Measurements from ENCODE around the gene E2F2.

DNA sequence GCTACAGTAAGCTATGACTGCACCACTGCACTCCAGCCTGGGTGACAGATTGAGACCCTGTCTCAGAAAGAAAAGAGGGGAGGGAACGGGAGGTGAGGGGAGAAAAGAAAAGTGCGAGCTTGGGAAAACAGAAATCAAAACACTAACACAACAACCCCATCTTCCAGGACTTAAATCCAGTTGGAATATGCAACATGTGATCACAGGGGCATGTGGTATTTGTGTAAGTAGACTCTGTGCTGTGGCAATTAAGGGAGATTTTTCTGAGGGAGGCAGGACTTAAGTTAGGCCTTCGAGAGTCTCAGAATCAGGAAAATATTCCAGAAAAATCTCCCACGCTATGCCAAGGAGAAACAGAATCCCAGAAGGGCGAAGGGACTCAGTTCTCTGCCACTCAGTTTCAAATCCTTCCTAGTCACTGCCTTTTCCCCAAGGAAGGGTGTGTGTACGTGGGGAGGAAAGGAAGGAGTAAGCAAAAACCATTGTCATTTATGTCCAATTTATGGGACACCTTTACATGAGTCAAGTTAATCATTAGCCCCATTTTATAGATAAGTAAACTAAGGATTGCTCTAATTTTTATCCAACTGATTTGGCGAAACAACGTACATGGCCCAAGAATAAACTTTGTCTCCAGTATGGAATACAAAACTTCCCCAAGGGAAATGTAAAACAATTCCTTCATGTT lies 16.0 kb upstream of the E2F2 start:
- TF ChIP-seq EZH2 (IDR thresholded peaks at IDR 0.05; ENCODE audit: low read depth, unreplicated experiment) (no peak), REST (IDR thresholded peaks at IDR 0.05; ENCODE audit: unreplicated experiment) (no peak), JUNB (IDR thresholded peaks at IDR 0.05; ENCODE audit: unreplicated experiment) (no peak), CREB1 (CRISPR knock-in tag; IDR thresholded peaks at IDR 0.05; ENCODE audit: low read depth) (no peak), POLR2AphosphoS5 (IDR thresholded peaks at IDR 0.05; ENCODE audit: low read depth) (no peak), STAT1 (IDR thresholded peaks at IDR 0.05; ENCODE audit: unreplicated experiment) (no peak), EZH2phosphoT487 (IDR thresholded peaks at IDR 0.05; ENCODE audit: unreplicated experiment) (no peak), ZNF114 (CRISPR knock-in tag; IDR thresholded peaks at IDR 0.05) (no peak), ETS1 (IDR thresholded peaks at IDR 0.05) (no peak), NANOG (IDR thresholded peaks at IDR 0.05; ENCODE audit: borderline replicate concordance) (no peak), ZNF331 (CRISPR knock-in tag; IDR thresholded peaks at IDR 0.05; ENCODE audit: low read depth) (no peak)
- TF ChIP-seq, protein P1, sequence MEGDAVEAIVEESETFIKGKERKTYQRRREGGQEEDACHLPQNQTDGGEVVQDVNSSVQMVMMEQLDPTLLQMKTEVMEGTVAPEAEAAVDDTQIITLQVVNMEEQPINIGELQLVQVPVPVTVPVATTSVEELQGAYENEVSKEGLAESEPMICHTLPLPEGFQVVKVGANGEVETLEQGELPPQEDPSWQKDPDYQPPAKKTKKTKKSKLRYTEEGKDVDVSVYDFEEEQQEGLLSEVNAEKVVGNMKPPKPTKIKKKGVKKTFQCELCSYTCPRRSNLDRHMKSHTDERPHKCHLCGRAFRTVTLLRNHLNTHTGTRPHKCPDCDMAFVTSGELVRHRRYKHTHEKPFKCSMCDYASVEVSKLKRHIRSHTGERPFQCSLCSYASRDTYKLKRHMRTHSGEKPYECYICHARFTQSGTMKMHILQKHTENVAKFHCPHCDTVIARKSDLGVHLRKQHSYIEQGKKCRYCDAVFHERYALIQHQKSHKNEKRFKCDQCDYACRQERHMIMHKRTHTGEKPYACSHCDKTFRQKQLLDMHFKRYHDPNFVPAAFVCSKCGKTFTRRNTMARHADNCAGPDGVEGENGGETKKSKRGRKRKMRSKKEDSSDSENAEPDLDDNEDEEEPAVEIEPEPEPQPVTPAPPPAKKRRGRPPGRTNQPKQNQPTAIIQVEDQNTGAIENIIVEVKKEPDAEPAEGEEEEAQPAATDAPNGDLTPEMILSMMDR (conservative IDR thresholded peaks at IDR 0.05; ENCODE audit: low read depth in 2 of 2) = no peak
- TF ChIP-seq, protein P2, sequence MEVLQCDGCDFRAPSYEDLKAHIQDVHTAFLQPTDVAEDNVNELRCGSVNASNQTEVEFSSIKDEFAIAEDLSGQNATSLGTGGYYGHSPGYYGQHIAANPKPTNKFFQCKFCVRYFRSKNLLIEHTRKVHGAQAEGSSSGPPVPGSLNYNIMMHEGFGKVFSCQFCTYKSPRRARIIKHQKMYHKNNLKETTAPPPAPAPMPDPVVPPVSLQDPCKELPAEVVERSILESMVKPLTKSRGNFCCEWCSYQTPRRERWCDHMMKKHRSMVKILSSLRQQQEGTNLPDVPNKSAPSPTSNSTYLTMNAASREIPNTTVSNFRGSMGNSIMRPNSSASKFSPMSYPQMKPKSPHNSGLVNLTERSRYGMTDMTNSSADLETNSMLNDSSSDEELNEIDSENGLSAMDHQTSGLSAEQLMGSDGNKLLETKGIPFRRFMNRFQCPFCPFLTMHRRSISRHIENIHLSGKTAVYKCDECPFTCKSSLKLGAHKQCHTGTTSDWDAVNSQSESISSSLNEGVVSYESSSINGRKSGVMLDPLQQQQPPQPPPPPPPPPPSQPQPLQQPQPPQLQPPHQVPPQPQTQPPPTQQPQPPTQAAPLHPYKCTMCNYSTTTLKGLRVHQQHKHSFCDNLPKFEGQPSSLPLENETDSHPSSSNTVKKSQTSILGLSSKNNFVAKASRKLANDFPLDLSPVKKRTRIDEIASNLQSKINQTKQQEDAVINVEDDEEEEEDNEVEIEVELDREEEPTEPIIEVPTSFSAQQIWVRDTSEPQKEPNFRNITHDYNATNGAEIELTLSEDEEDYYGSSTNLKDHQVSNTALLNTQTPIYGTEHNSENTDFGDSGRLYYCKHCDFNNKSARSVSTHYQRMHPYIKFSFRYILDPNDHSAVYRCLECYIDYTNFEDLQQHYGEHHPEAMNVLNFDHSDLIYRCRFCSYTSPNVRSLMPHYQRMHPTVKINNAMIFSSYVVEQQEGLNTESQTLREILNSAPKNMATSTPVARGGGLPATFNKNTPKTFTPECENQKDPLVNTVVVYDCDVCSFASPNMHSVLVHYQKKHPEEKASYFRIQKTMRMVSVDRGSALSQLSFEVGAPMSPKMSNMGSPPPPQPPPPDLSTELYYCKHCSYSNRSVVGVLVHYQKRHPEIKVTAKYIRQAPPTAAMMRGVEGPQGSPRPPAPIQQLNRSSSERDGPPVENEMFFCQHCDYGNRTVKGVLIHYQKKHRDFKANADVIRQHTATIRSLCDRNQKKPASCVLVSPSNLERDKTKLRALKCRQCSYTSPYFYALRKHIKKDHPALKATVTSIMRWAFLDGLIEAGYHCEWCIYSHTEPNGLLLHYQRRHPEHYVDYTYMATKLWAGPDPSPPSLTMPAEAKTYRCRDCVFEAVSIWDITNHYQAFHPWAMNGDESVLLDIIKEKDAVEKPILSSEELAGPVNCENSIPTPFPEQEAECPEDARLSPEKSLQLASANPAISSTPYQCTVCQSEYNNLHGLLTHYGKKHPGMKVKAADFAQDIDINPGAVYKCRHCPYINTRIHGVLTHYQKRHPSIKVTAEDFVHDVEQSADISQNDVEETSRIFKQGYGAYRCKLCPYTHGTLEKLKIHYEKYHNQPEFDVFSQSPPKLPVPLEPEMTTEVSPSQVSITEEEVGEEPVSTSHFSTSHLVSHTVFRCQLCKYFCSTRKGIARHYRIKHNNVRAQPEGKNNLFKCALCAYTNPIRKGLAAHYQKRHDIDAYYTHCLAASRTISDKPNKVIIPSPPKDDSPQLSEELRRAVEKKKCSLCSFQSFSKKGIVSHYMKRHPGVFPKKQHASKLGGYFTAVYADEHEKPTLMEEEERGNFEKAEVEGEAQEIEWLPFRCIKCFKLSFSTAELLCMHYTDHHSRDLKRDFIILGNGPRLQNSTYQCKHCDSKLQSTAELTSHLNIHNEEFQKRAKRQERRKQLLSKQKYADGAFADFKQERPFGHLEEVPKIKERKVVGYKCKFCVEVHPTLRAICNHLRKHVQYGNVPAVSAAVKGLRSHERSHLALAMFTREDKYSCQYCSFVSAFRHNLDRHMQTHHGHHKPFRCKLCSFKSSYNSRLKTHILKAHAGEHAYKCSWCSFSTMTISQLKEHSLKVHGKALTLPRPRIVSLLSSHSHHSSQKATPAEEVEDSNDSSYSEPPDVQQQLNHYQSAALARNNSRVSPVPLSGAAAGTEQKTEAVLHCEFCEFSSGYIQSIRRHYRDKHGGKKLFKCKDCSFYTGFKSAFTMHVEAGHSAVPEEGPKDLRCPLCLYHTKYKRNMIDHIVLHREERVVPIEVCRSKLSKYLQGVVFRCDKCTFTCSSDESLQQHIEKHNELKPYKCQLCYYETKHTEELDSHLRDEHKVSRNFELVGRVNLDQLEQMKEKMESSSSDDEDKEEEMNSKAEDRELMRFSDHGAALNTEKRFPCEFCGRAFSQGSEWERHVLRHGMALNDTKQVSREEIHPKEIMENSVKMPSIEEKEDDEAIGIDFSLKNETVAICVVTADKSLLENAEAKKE (CRISPR knock-in tag; IDR thresholded peaks at IDR 0.05) = no peak

All from GM23338 (cell line).